Globus pallidus (tissue), 1 donor: ENCODE data around the gene GNAQ.
"Not testable (repeated sequence)": the region's sequence is repeated elsewhere in the genome, so short reads cannot be mapped to it uniquely, and the experiment has no call there.

Source experiments
- DNase-seq: peaks from one replicate; pipeline ENCODE4 v3.0.0-alpha.2; 2015; ENCODE audit warnings: low spot score

The GNAQ gene

DNA sequence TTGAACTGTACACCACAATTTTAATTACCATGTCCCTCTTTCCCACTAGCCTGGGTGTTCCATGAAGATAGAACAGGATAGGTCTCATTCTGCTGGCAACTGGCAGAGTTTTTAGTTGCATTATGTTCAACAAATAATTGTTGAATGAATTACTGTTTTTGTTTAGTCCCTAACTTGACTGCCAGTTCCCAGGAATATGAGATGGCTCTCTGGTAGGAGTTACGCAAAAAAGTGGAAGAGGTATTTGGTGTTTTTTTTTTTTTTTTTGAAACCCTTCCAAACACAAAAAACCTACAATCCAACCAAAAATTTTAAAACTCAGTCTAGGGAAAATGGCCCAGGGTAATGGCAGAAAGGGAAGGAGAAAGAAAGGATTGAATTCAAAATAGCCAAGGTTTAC is 153.6 kb downstream of the GNAQ start:
- no peak for DNase-seq

- DNase-seq: no peak
Measured at GRCh38 chr9:77876590-77876989, 155.0 kb downstream of the GNAQ start.

- no peak for DNase-seq
Measured at GRCh38 chr9:77876091-77876490, 155.5 kb downstream of the GNAQ start.

- no peak for DNase-seq
Measured at GRCh38 chr9:77872863-77873262, 158.7 kb downstream of the GNAQ start.

DNA sequence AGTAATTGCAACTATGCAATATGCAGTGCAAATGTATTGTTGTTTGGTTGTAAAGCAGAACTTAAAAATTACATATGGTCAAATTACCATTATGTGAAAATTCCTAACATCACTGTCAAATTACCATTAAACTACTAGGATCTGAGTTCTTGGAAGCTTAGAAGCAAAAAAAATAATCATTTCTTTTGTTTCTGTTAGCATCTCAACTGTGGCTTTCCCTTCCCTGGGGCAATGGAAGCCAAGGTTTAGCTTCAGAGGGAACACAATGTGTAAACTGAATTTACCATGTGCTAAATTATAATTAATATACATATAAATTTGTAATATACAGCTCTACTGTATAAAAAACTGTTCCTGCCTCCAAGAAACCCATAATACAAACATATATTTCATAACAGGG is 159.4 kb downstream of the GNAQ start:
- DNase-seq: no peak

DNA sequence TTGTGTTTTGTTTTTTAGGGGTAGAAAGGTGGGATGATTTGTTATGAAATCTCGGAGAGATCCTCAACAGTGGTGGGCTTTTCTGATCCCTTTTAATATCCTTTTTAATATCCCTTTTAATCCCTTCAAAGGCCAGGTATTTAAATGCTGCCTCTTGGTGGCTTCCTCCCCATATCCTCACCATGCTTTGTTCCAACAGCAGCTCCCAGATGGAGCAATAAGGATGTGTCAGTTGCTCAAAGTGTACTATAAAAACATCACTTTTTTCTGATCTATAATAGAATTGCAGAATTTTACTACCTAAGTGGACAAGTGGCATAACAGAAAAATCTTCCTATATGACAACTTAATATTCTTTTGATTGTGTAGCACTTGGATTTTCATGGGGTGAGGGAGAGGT is 160.1 kb downstream of the GNAQ start:
- DNase-seq: no peak

GRCh38 chr9:77866878-77867277 is 164.7 kb downstream of the GNAQ start:
- DNase-seq: no peak

- no peak for DNase-seq
Measured at GRCh38 chr9:77865385-77866047, 166.1 kb downstream of the GNAQ start.

DNA sequence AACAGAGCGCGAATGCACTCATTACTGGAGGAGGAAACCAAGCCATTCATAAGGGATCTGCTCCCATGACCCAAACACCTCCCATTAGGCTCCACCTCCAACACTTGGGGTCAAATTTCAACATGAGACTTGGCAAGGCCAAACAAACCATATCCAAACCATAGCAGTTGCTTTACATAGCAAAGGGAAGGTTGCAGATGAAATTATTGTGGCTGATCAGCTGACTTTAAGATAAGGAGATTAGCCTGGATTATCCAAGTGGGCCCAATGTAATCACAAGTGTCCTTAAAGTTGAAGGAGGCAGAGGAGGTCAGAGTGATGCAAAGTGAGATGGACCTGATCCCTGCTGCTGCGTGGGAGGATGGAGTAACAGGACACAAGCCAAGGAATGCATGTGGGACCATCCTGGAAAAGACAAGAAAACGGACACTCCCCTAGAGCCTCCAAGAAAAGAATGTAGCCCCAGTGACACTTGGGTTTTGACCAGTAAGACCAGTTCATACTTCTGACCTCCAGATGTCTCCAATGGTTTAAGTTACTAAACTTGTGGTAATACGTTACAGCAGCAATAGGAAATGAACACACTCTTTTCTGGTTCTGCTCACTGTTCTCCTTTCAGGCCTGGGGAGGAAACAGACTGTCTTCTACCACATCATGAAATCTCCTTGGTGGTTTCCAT is 167.3 kb downstream of the GNAQ start:
- DNase-seq: no peak

DNA sequence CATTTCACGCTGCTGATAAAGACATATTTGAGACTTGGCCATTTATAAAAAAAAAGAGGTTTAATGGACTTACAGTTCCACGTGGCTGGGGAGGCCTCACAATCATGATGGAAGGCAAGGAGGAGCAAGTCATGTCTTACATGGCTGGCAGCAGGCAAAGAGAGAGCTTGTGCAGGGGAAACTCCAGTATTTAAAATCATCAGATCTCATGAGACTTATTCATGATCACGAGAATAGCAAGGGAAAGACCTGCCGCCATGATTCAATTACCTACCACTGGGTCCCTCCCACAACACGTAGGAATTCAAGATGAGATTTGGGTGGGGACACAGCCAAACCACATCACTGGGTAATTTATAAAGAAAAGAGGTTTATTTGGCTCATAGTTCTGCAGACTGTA is 168.0 kb downstream of the GNAQ start:
- DNase-seq: not testable (repeated sequence)

- DNase-seq: not testable (repeated sequence)
Measured at GRCh38 chr9:77860953-77861352, 170.7 kb downstream of the GNAQ start.

GRCh38 chr9:77857513-77858259 is 173.9 kb downstream of the GNAQ start:
- no peak for DNase-seq

- no peak for DNase-seq
Measured at GRCh38 chr9:77856615-77857014, 175.0 kb downstream of the GNAQ start.

DNA sequence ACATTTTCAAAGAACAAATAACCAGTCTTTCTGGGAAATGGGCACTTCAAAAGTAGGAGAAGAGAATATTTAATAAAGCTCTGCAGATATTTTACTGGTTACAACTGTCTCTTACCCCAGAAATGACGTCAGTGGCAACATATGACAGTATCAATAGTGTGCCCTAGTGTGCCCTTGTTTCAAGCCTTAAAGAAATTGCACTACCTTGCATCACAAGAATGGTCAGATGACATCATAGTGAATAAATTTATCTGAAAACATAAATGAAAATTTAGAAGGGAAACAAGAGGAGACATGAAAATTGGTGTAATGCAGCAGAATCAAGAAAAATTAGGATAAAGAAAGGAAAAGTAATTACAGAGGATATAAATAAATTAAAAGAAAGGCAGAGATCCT is 176.7 kb downstream of the GNAQ start:
- no peak for DNase-seq

GRCh38 chr9:77854258-77854915 is 177.2 kb downstream of the GNAQ start:
- no peak for DNase-seq

- DNase-seq: no peak
Measured at GRCh38 chr9:77853716-77854115, 177.9 kb downstream of the GNAQ start.

DNA sequence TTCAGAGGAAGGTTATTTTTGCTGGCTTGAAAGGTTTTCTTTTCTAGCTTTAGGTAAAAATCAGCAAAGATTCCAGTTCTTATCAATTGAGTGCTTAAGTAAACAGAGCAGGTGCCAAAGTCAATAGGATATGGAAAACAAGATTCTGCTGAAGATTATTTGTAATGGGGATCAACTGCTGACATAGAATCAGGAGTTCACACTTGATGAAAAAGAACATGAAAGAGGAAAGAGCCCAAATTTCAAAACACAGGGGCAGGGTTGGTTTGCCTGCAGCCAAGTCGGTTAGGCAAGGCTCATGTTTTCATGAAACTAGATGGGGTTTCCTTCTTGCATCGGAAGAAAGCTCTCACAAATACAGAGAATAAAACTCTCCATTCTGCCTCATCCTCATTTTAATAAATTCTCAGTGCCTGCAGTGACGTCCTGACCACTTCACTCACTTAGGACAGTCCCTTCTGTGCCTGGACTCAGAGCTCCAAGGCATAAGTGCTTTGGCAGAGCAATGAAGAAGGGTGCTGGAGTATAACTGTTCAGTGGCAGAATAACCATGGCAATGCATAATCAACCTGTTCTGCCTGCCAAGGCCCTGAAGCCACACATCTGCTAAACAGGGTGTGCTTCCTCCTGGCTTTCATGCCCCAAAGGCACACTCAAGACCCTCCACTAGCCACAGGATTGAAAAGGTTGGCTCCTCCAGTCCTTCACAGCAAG is 179.6 kb downstream of the GNAQ start:
- no peak for DNase-seq

- DNase-seq: peak; percentile 68
Measured at GRCh38 chr9:77848897-77849296, 182.7 kb downstream of the GNAQ start.

DNA sequence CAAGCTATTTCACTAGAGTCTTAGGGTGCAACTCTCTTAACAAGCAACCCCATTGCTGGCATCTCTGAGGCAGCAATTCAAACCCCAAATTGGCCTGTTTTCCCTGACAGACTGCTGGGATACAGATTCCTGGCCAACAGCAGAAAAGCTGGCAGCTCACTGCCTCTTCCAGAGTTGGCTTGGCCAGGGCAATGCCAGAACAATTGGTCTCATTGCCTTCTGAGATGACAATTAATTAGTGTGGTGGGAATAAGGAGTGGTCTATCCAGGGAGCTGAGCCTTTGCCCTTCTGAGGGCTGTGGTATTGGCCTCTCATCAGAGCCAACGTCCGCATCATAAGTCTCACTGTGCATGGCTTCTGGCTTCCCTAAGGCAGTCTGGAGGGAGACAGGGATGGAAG is 183.2 kb downstream of the GNAQ start:
- peak; percentile 83 for DNase-seq

- DNase-seq: no peak
Measured at GRCh38 chr9:77847626-77848025, 184.0 kb downstream of the GNAQ start.

- DNase-seq: no peak
Measured at GRCh38 chr9:77847059-77847499, 184.5 kb downstream of the GNAQ start.

GRCh38 chr9:77844415-77844814 is 187.2 kb downstream of the GNAQ start:
- DNase-seq: no peak
